ENCODE measurements around the gene NUBPL.
"Not testable (repeated sequence)": the region's sequence is repeated elsewhere in the genome, so short reads cannot be mapped to it uniquely, and the experiment has no call there.

The NUBPL gene

GRCh38 chr14:31578792-31579501, 17.7 kb downstream of the NUBPL start:
- no peak for DNase-seq (ENCODE audit: low read depth)

GRCh38 chr14:31580234-31580633, 19.0 kb downstream of the NUBPL start:
- no peak for DNase-seq (ENCODE audit: low read depth)

- DNase-seq (ENCODE audit: low read depth): no peak
Observed at GRCh38 chr14:31582286-31582691, 21.1 kb downstream of the NUBPL start.

- no peak for DNase-seq (ENCODE audit: low read depth)
Observed at GRCh38 chr14:31582836-31583452, 21.7 kb downstream of the NUBPL start.

GRCh38 chr14:31590206-31590605, 29.0 kb downstream of the NUBPL start:
- no peak for DNase-seq (ENCODE audit: low read depth)

- DNase-seq (ENCODE audit: low read depth): no peak
Observed at GRCh38 chr14:31592122-31592521, 30.9 kb downstream of the NUBPL start.

GRCh38 chr14:31592631-31593030, 31.4 kb downstream of the NUBPL start:
- no peak for DNase-seq (ENCODE audit: low read depth)

GRCh38 chr14:31596342-31597095, 35.3 kb downstream of the NUBPL start:
- no peak for DNase-seq (ENCODE audit: low read depth)

- no peak for DNase-seq (ENCODE audit: low read depth)
Observed at GRCh38 chr14:31605702-31606101, 44.5 kb downstream of the NUBPL start.

GRCh38 chr14:31611778-31612433, 50.7 kb downstream of the NUBPL start:
- no peak for DNase-seq (ENCODE audit: low read depth)

GRCh38 chr14:31613188-31613587, 52.0 kb downstream of the NUBPL start:
- no peak for DNase-seq (ENCODE audit: low read depth)

GRCh38 chr14:31618884-31619283, 57.7 kb downstream of the NUBPL start:
- not testable (repeated sequence) for DNase-seq (ENCODE audit: low read depth)

GRCh38 chr14:31619440-31619839, 58.2 kb downstream of the NUBPL start:
- no peak for DNase-seq (ENCODE audit: low read depth)

GRCh38 chr14:31620898-31621297, 59.7 kb downstream of the NUBPL start:
- not testable (repeated sequence) for DNase-seq (ENCODE audit: low read depth)

- no peak for DNase-seq (ENCODE audit: low read depth)
Observed at GRCh38 chr14:31622060-31622459, 60.9 kb downstream of the NUBPL start.

GRCh38 chr14:31652900-31653299, 91.7 kb downstream of the NUBPL start:
- DNase-seq (ENCODE audit: low read depth): not testable (repeated sequence)

- DNase-seq (ENCODE audit: low read depth): no peak
Observed at GRCh38 chr14:31657917-31658316, 96.7 kb downstream of the NUBPL start.

GRCh38 chr14:31659278-31659677, 98.1 kb downstream of the NUBPL start:
- no peak for DNase-seq (ENCODE audit: low read depth)

GRCh38 chr14:31660191-31660590, 99.0 kb downstream of the NUBPL start:
- DNase-seq (ENCODE audit: low read depth): no peak

GRCh38 chr14:31660728-31661127, 99.5 kb downstream of the NUBPL start:
- no peak for DNase-seq (ENCODE audit: low read depth)

GRCh38 chr14:31668348-31668747, 107.1 kb downstream of the NUBPL start:
- no peak for DNase-seq (ENCODE audit: low read depth)

GRCh38 chr14:31672709-31673108, 111.5 kb downstream of the NUBPL start:
- no peak for DNase-seq (ENCODE audit: low read depth)

GRCh38 chr14:31677052-31677451, 115.8 kb downstream of the NUBPL start:
- no peak for DNase-seq (ENCODE audit: low read depth)
